Stimulated activated CD8-positive, alpha-beta memory T cell treated with anti-CD3 and anti-CD28 coated beads, Interleukin-4, amount 100 ng/mL, for 24 hours (primary cell): Measurements from ENCODE around the gene PUSL1.

Source experiments
- DNase-seq: peaks from one replicate; pipeline ENCODE4 v3.0.0-alpha.2; 2020; ENCODE audit warnings: low read depth

Gene PUSL1

GRCh38 chr1:1354271-1355247, 46.2 kb downstream of the PUSL1 start:
- no peak for DNase-seq

DNA sequence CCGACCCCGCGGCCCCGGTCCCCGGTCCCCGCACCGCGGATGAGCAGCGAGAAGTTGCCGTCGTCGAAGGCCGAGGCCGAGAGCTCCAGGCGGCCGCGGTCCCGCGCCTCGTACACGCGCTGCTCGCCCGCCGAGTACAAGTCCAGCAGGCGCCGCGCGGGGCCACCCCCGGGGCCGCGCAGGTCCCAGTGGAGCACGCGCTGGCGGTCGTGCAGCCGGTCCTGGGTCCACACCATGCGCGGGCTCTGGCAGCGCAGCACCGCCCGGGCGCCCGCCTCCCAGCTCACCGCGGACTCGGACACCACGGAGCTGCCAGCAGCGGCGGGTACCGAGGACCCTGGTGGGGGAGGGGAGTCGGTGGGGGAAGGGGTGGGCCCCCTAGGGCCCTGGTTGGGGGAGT, 47.0 kb downstream of the PUSL1 start:
- DNase-seq, result no peak

DNA sequence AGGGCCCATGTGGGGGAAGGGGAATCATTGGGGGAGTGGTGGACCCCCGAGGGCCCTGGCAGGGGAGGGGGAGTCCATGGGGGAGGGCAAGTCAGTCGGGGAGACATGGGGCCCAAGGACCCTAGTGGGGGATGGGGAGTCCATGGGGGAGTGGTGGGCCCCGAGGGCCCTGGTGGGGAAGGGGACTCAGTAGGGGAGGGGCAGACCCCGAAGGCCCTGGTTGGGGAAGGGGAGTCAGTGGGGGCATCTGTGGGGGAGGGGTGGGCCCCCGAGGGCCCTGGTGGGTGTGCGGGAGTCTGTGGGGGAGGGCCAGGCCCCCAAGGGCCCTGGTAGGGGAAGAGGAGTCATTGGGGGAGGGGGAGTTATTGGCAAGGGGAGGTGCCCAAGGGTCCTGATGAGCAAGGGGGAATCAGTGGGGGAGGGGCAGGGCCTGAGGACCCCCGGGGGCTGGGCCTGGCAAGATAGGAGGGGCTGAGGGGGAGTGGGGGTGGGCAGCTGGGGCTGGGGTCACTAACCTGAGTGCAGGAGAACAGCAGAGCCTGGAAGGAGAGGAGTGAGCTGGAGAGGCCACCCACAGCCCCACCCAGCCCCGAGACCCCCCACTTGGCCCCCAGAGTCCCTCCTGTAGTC, 47.9 kb downstream of the PUSL1 start:
- no peak for DNase-seq

DNA sequence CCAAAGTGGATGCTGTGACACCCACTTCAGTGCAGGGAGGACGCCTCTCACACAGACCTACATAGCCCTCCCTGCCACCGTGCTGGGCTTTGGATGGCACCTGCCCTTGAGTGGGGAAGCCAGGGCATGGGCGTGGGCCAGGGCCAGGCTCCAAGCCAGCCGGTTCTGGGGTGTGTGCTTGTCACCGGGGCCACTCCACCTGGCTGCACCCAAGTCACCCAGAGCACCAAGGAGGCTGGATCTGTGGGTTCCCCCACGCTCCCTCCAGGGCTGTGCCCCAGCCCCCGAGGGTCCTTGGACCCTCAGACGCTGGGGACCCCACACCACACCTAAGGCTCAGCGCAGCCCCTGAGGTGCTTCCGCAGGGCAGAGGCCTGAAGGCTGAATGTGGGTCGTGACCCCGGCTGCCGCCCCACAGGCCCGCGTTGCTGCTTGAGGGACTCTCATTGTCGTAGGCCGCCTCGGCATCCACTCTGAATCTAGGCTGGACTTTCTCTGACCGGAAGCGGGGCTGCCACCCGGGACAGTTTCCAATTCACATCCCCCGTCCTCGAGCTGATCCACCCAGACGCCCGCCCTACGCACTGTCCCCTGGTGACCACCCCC, 48.5 kb downstream of the PUSL1 start:
- DNase-seq, result no peak

GRCh38 chr1:1357871-1358432, 49.6 kb downstream of the PUSL1 start:
- DNase-seq, result no peak

DNA sequence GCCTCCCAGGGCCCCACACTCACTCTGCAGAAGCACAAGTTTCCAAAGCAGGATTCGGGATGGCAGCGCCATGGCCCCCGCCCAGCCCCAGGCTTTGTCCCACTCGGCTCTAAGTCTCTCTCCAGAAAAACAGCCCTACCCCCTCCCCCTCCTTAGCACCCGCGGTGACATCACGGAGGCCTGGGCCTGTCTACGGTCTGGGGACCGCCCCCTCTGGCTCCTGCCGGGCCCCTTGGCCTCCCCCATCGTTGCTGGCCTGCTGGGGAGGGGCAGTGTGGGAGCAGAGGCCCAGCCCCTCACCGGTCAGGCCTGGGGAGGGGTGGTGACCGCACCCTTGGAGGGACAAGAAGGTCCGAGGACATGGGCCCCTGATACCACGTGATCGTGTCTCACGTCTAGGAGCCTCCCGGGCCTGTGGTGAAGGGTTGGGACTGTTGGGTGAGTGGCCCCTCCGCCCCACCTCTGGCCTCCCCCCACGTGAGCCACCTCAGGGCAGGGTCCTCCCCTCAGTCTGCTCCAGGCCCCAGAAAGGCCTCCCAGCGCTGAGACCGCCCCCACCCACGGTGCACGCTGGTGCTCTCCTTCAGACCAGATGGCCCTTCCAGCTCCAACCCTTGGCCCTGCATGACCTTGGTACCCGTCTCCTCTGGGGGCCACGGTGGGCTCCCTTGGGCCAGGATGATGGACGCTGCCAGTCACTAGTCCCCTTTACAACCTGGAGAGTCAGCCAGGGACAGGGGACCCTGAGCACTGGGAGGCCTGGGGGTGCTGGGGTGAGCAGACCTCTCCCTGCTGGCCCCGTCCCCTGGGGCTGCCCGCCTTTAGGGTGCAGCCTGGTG, 50.3 kb downstream of the PUSL1 start, which contains the start of gene MXRA8:
Gene MXRA8 (minus strand): TSS at position 123 of the 839 bp plus-strand sequence. CDS start 51 bp downstream, at position 72.
- DNase-seq, result no peak

- DNase-seq, result no peak
These were observed 50.9 kb downstream of the PUSL1 start for GRCh38 chr1:1359308-1359663.

DNA sequence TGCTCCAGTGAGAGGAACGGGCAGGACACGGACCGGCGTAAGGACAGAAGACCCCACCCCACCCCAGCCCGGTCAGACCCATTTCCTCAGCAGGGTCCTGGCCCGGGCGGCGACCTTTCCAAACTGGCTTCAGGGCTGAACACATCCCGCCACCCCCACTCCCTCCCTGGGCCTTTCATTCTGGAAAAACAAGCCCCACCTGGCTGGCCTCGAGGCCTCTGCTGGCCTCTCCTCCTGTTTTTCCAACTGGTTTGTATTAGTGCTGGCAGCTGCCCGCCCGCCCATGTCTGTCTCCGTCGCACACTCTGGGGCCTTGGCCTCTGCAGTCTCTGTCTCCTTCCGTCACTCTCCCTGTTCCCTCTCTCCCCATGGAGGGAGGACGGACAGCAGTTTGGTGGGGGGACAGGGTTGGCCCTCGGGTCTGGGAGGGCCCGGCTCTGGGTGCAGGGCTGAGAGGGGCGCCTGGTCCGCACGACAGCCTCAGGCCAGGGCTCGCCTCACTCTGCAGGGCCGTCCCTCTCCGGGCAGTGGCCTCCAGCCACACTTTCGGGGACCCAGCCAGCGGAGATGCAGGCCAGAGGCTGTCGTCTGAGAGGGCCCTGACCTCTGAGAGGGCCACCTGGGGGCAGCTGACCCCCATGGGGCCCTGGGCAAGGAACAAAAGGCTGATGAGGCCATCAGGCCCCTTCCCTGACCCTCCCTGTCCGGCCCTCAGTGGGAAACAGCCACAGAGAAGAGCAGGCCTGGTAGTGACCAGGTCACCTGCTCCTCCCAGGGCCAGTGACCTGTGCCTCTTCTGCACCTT, 51.5 kb downstream of the PUSL1 start:
- DNase-seq, result no peak

- DNase-seq, result no peak
These were observed 52.2 kb downstream of the PUSL1 start for GRCh38 chr1:1360506-1361169.
